ENCODE results near the gene GDPD5.

- TF ChIP-seq LARP7 (IDR thresholded peaks at IDR 0.05) (no peak), CEBPZ (IDR thresholded peaks at IDR 0.05; ENCODE audit: borderline replicate concordance, low read depth, low read length) (no peak), CREB1 (IDR thresholded peaks at IDR 0.05) (no peak), CREB1 (CRISPR knock-in tag; IDR thresholded peaks at IDR 0.05) (no peak), ILF3 (IDR thresholded peaks at IDR 0.05; ENCODE audit: borderline replicate concordance) (no peak), MAX (CRISPR knock-in tag; IDR thresholded peaks at IDR 0.05) (no peak), SMC3 (conservative IDR thresholded peaks at IDR 0.05; ENCODE audit: insufficient read depth, low read depth, low read length) (no peak), REST (IDR thresholded peaks at IDR 0.05; ENCODE audit: borderline replicate concordance) (no peak), REST (CRISPR knock-in tag; IDR thresholded peaks at IDR 0.05; ENCODE audit: low read depth) (no peak), ZNF395 (CRISPR knock-in tag; IDR thresholded peaks at IDR 0.05) (no peak)
These were observed 28.7 kb upstream of the GDPD5 start for GRCh38 chr11:75554258-75555022.
